H54 (cell line): ENCODE data around the gene HDAC4.

Experiments used
- DNase-seq: peaks from one replicate; pipeline ENCODE4 v3.0.0; 2011; ENCODE audit warnings: low spot score, mixed read lengths; ENCODE audit not compliant: insufficient read length
- FAIRE-seq: peaks from 3 replicates; lab custom pipeline; 2011; peaks lifted over from hg19 to GRCh38; lab: Jason Lieb, UNC
- POLR2A ChIP-seq: IDR thresholded peaks from 2 replicates; pipeline ENCODE4 v1.6.1; 2011; ENCODE audit warnings: low read depth, mild to moderate bottlenecking, low read length

The HDAC4 gene

DNA sequence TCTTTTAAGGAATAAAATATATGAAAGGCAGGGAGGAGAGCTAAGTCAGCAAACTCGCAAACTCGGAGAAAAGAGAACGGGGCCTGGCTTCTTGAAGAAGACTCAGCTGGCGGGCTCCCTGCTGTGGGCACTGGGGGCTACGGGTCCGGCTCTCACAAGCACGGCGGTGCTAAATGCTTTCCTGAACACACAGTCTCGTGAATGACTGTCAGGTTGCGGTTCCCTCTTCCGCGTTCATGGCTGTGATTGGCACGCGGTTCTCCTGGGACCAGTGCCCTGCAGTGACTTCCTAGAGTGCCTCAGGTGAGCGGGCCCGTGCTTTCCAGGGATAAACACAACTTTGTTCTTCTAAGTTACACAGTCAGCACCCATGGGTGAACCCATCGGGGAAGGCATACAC is 208.4 kb downstream of the HDAC4 start:
- TF ChIP-seq POLR2A, result no peak
- DNase-seq, result no peak
- no peak for FAIRE-seq

DNA sequence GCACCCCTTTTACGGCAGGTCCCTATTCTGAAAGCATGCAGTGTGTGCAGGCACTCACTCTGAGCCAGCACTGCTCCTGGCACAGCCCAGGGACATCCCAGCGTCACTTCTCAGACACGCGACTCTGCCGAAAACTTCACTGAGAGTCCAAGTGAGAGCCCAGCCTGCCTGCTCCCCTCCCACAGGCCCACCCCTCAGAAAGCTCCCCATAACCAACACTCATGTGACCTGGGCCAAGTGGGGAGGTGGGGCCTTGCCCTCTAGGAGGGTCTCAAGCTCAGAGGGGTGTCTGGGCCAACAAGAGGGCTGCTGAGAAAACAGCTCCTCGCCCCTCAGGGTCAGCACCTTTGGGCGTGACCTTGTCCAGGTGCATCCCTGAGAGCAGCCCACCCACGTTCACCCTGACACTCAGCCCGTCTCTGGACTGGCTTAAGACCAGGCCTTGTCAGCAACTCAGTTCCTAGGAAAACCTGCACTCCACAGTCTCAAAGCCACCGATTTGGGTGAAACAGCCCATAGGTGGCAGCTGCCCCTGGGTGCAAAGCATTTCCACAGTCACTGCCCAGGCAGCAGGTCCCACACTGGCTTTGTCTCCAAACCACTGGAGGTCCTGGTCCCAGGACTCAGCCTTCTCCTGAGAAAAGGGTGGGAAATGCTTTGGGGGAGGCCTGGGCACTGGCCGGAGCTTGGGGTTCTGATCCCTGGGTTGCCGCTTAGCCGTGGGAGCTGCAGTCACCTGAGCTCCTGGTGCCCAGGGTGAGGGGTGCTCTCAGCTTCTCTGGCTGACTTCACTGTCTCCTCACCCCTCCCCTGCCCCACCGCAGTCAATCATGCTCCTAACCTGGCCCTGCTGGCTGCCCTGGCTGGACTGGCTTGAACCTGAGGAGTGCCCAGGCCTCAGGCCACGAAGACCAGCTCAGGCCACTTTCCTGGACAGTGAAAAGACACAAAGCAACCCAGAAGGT is 209.6 kb downstream of the HDAC4 start:
- DNase-seq (no peak), FAIRE-seq (no peak)
- no peak for TF ChIP-seq POLR2A

DNA sequence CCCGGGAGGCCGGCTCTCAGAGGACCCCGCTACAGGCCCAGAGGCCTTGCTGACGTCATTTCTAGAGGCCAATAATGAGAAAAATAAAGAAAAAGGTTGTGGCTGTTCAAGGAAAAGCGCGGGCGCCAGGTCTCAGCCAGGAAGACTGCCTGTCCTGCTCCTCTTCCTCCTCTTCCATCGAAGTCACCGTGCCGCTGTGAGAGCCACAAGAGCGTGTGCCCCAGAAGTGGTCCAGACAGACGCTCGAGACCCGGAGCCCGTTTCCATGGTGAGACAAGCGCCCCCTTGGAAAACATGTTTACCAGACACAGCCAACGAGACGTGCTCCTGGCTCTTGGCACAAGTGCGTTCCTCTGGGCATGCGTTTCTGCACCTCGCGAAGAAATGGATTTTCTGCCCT is 210.5 kb downstream of the HDAC4 start:
- no peak for DNase-seq
- no peak for FAIRE-seq
- TF ChIP-seq POLR2A, result no peak

DNA sequence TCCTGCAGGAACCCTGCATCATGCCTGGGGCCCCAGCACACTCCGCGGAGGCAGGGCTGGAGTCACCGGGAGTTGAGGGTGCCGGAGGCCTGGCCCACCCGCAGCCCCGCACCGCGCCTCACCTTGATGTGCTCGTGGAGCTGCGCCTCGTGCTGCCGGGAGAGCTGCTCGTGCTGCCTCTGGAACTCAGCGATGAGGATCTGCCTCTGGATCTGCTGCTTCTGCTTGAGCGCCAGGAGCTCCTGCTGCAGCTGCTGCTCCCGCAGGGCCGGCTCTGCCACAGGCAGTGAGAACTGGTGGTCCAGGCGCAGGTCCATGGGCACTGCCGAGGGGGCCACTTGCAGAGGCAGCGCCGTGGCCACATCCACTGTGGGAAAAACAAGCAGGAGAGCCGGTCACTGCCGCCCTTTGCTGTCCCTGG is 211.1 kb downstream of the HDAC4 start:
- FAIRE-seq (no peak), DNase-seq (no peak)
- no peak for TF ChIP-seq POLR2A

DNA sequence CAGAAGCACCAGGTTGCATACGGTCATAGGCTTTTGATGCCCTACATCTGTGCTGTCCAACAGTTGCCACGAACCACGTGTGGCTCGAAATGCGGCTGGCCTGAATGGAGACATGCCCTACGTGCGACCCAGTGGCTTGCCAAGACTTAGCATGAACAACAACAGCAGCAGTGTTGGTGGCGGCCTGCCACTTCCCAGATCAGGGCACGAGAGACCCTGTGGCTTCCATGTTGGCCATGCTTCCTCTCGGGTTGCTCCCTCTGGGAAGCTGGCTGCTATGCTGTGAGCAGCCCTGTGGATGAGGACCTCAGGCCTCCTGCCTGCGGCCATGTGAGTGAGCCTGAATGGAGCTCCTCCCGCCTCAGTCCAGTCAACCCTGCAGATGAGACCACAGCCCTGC is 212.3 kb downstream of the HDAC4 start:
- FAIRE-seq, result no peak
- no peak for TF ChIP-seq POLR2A
- no peak for DNase-seq

- TF ChIP-seq POLR2A, result no peak
- no peak for FAIRE-seq
- no peak for DNase-seq
Measured at GRCh38 chr2:239187464-239188253, 213.2 kb downstream of the HDAC4 start.

GRCh38 chr2:239186516-239187357 is 214.1 kb downstream of the HDAC4 start:
- FAIRE-seq (no peak), DNase-seq (no peak)
- TF ChIP-seq POLR2A, result no peak

GRCh38 chr2:239184968-239185903 is 215.6 kb downstream of the HDAC4 start:
- no peak for FAIRE-seq
- no peak for DNase-seq
- no peak for TF ChIP-seq POLR2A

- TF ChIP-seq POLR2A, result no peak
- FAIRE-seq (no peak), DNase-seq (no peak)
Measured at GRCh38 chr2:239184179-239184578, 216.6 kb downstream of the HDAC4 start.

- DNase-seq (no peak), FAIRE-seq (no peak)
- no peak for TF ChIP-seq POLR2A
Measured at GRCh38 chr2:239182981-239183791, 217.6 kb downstream of the HDAC4 start.

DNA sequence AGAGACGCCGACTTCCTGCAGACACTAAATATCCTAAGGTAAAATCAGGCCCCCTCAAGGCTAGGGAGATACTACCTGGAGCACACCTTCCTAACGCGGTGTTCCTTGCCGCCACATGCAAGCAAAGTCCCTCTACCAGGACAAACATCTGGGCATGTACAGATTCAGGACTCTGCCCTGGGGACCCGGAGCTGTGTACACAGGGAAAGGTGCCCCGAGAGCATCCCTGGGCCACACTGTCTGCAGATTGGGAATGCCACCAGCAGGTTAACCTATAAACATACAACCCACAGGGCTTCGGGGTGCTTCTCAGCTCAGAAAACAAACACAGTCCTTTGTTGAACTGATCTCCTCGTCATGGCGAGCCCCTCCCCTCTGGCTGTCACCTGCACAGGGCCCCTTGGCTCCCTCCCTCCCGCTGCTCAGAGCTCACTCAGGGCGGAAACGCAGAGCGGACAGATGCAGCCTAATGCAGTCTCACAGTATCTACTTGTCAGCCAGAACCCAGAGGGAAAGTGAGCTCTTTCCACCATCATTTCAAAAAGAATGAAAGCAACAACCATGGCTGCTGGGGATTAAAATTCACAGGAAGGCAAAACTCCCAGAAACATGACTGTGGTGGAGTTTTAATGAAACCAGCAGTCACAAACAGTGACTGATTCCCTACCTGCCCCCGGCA is 218.8 kb downstream of the HDAC4 start:
- no peak for TF ChIP-seq POLR2A
- FAIRE-seq (no peak), DNase-seq (no peak)
